K562 (cell line): ENCODE measurements around the gene SOX8. TPM values are rescaled to one million over a fixed set of nuclear protein-coding genes. Genes with fewer than 3 reads are reported as not detected.

ENCODE experiments used
- ATAC-seq: fragments of 200-7000 bp; cut with Tn5 transposase; 3 replicates; pipeline ENCODE4 v1.9.1; 2020; ENCODE audit warnings: moderate library complexity
- BruUV-seq: library from RNA; stranded (reverse); fragments of 400-500 nt; replicated peaks from 2 replicates; lab custom pipeline; 2021; lab: Mats Ljungman, UMichigan
- CTCF ChIA-PET: fragments of 300-600 bp; formaldehyde crosslinking; extraction: SDS; loops from one replicate; lab custom pipeline; 2021; ENCODE audit warnings: low intra/inter-chr PET ratio; lab: Yijun Ruan, JAX
- POLR2A ChIA-PET: fragments of 300-600, 350-650 bp; sonication (Branson Sonifier 250); formaldehyde crosslinking; extraction: SDS; loops from one replicate; lab custom pipeline; 2021; ENCODE audit warnings: antibody characterized with exemption, inconsistent platforms; lab: Yijun Ruan, JAX
- DNase-seq, 4 experiments: peaks; one replicate each; pipeline versions ENCODE4 v3.0.0 to v3.0.0-alpha.2; 2011 to 2018; ENCODE audit warnings: low spot score in 3 of 4, mixed read lengths in 3 of 4; ENCODE audit errors: extremely low read depth in 1 of 4
- FAIRE-seq: peaks from 2 replicates; lab custom pipeline; 2011; peaks lifted over from hg19 to GRCh38; lab: Jason Lieb, UNC
- H2AFZ ChIP-seq: 2 replicates; pipeline ENCODE4 v1.6.0; 2011; ENCODE audit warnings: low read depth, low read length, control low read depth, inconsistent platforms
- H3K27ac ChIP-seq: fragments of 200-600 bp; 3 replicates; pipeline ENCODE4 v1.8.0; 2011; ENCODE audit warnings: low read depth, mild to moderate bottlenecking, control low read depth, inconsistent platforms, low read length, moderate library complexity, mixed read lengths; ENCODE audit errors: extremely low read depth
- H3K27me3 ChIP-seq, 2 experiments: fragments of 300-600 bp in 1 of 2; 2 replicates in 1 of 2; 3 replicates in 1 of 2; pipeline versions ENCODE4 v1.6.0 to v1.8.0; 2011; ENCODE audit warnings: inconsistent platforms in 2 of 2, low read length in 2 of 2, mild to moderate bottlenecking in 1 of 2, mixed read lengths in 1 of 2, moderate library complexity in 1 of 2; ENCODE audit not compliant: control insufficient read depth in 2 of 2, insufficient read depth in 2 of 2
- H3K36me3 ChIP-seq: fragments of 300-600 bp; 3 replicates; pipeline ENCODE4 v1.8.0; 2011; ENCODE audit warnings: mild to moderate bottlenecking, low read length, inconsistent platforms; ENCODE audit not compliant: control insufficient read depth, insufficient read depth
- H3K4me1 ChIP-seq, 2 experiments: fragments of 200-600 bp in 1 of 2; replicated peaks in 1 of 2; 2 replicates in 1 of 2; 3 replicates in 1 of 2; pipeline versions ENCODE4 v1.5.1 to v1.8.0; 2011; ENCODE audit warnings: inconsistent platforms in 2 of 2, low read length in 2 of 2, mild to moderate bottlenecking in 1 of 2, mixed read lengths in 1 of 2, moderate library complexity in 1 of 2; ENCODE audit not compliant: control insufficient read depth in 2 of 2, insufficient read depth in 2 of 2
- H3K4me2 ChIP-seq: 2 replicates; pipeline ENCODE4 v1.6.1; 2011; ENCODE audit warnings: low read length, control low read depth, inconsistent platforms, mixed read lengths; ENCODE audit not compliant: insufficient read depth
- H3K4me3 ChIP-seq: fragments of 200-600 bp; sonication (generic), shearing (Covaris generic); 2 replicates; pipeline ENCODE4 v1.5.1; 2016; ENCODE audit warnings: control low read depth, inconsistent platforms
- H3K79me2 ChIP-seq: fragments of 200-600 bp; 3 replicates; pipeline ENCODE4 v1.8.0; 2011; ENCODE audit warnings: low read length, inconsistent platforms; ENCODE audit not compliant: control insufficient read depth, insufficient read depth
- H3K9ac ChIP-seq, 2 experiments: 2 replicates each; pipeline versions ENCODE4 v1.6.0 to v1.6.1; 2011; ENCODE audit warnings: low read depth in 2 of 2, low read length in 2 of 2, control low read depth in 1 of 2, inconsistent platforms in 1 of 2, mild to moderate bottlenecking in 1 of 2, mixed read lengths in 1 of 2; ENCODE audit not compliant: insufficient read depth in 1 of 2
- H3K9me1 ChIP-seq: one replicate; pipeline ENCODE4 v1.6.0; 2011; ENCODE audit warnings: inconsistent platforms, mild to moderate bottlenecking, low read length, moderate library complexity; ENCODE audit not compliant: control insufficient read depth, insufficient read depth
- H3K9me3 ChIP-seq: replicated peaks from 2 replicates; pipeline ENCODE4 v1.5.1; 2011; ENCODE audit warnings: low read depth, low read length, inconsistent platforms; ENCODE audit not compliant: control insufficient read depth, insufficient read depth
- H4K20me1 ChIP-seq: replicated peaks from 2 replicates; pipeline ENCODE4 v1.6.1; 2011; ENCODE audit warnings: low read length, inconsistent platforms, mixed read lengths; ENCODE audit not compliant: control insufficient read depth, insufficient read depth
- HMBOX1 ChIP-seq: sonication (generic); IDR thresholded peaks from 2 replicates; pipeline ENCODE4 v1.6.1; 2016
- IRF9 ChIP-seq: fragments of 450-650 bp; IDR thresholded peaks from 2 replicates; pipeline ENCODE4 v1.6.1; 2016; ENCODE audit warnings: missing biosample characterization, missing genetic modification characterization
- KLF16 ChIP-seq: IDR thresholded peaks from 2 replicates; pipeline ENCODE4 v1.6.1; 2016; ENCODE audit warnings: antibody characterized with exemption
- MXI1 ChIP-seq: IDR thresholded peaks from 2 replicates; pipeline ENCODE4 v1.6.1; 2011; ENCODE audit warnings: low read depth, mild to moderate bottlenecking, improper control_type of control experiment, low read length
- SAFB2 ChIP-seq: fragments of 200-400 bp; formaldehyde crosslinking; IDR thresholded peaks from 2 replicates; pipeline ENCODE4 v1.6.1; 2018; ENCODE audit warnings: borderline replicate concordance, low read length, low read depth, moderate library complexity; ENCODE audit not compliant: severe bottlenecking
- SMAD2 ChIP-seq: fragments of 150-350 bp; IDR thresholded peaks from 2 replicates; pipeline ENCODE4 v1.6.1; 2014; ENCODE audit warnings: low read depth, mild to moderate bottlenecking, low read length
- ZBTB5 ChIP-seq: fragments of 450-650 bp; IDR thresholded peaks from 2 replicates; pipeline ENCODE4 v1.6.1; 2017; ENCODE audit warnings: antibody characterized with exemption
- ZFP36 ChIP-seq: fragments of 150-350 bp; IDR thresholded peaks from 2 replicates; pipeline ENCODE4 v1.6.1; 2018; ENCODE audit warnings: low read length, low read depth; ENCODE audit not compliant: partially characterized antibody
- WGBS: fragments of 100-300 bp; shearing (Covaris generic); methylation state at CpG from one replicate; pipeline ENCODE4 v1.1.6; 2016; ENCODE audit warnings: low coverage, mixed read lengths; ENCODE audit not compliant: insufficient coverage; ENCODE audit errors: missing lambda C conversion rate; 5-methylcytosine and 5-hydroxymethylcytosine counted together
- in situ Hi-C: fragments of 300-500 bp; cut with MboI; formaldehyde crosslinking; loops from 4 replicates; pipeline ENCODE4 v1.15.0; 2018; ENCODE audit warnings: inconsistent platforms, mixed read lengths
- intact Hi-C: fragments of 100-400 bp; cut with micrococcal nuclease; formaldehyde crosslinking; loops from 2 replicates; pipeline ENCODE4 v1.14.2; 2022
- polyA plus RNA-seq, 8 experiments: library from polyadenylated mRNA; depleted of rRNA in 4 of 8; stranded (reverse) in 5 of 8; unstranded in 3 of 8; fragments of >200 nt; fragmentation: Nextera tagmentation in 2 of 8; fragmentation: Illumina TruSeq in 1 of 8; extraction: Ambion mirVana in 2 of 8; extraction: Trizol in 1 of 8; gene quantifications; 2 replicates each; pipeline versions ENCODE4 v1.2.1 to v1.2.3, GENCODE V29; 2011 to 2014; ENCODE audit warnings: inconsistent platforms in 1 of 8, missing spikeins in 1 of 8
- total RNA-seq, 7 experiments: library from RNA; depleted of rRNA in 6 of 7; stranded (reverse); fragments of >200 nt in 6 of 7; fragmentation: Illumina TruSeq in 2 of 7; extraction: Trizol in 2 of 7; gene quantifications; 2 replicates each; pipeline versions ENCODE4 v1.2.1 to v1.2.3, GENCODE V29; 2011 to 2021; ENCODE audit warnings: low replicate concordance in 1 of 7
- TF ChIP-seq, protein P1 (sequence below), 2 experiments: fragments of 450-650 bp in 1 of 2; sonication (generic) in 1 of 2; formaldehyde crosslinking in 1 of 2; IDR thresholded peaks in 1 of 2; conservative IDR thresholded peaks in 1 of 2; 2 replicates each; pipeline versions ENCODE4 v1.6.1 to v1.8.1; 2016 to 2023; ENCODE audit warnings: mild to moderate bottlenecking in 2 of 2, moderate library complexity in 2 of 2, inconsistent platforms in 1 of 2, missing genetic modification reagents in 1 of 2
- TF ChIP-seq, protein P2 (sequence below), 2 experiments: IDR thresholded peaks in 1 of 2; conservative IDR thresholded peaks in 1 of 2; 2 replicates each; pipeline ENCODE4 v1.6.1; 2016; ENCODE audit warnings: low read depth in 2 of 2, mild to moderate bottlenecking in 1 of 2, missing compliant biosample characterization in 1 of 2, missing genetic modification characterization in 1 of 2, moderate library complexity in 1 of 2

The SOX8 gene
- total and polyA plus RNA-seq, 9 of the 15 experiments (the other 6 are each of a cell fraction or from before 2014, with no cell fraction given): 0.07 to 0.15 (median 0.15) TPM; not detected in 6

GRCh38 chr16:1009358-1010150 is 28.0 kb downstream of the SOX8 start:
- intact Hi-C loops: no loop called here
- POLR2A ChIA-PET: no interaction called here
- TF ChIP-seq KLF16 (no peak), IRF9 (tag) (no peak), SMAD2 (no peak), HMBOX1 (no peak), ZBTB5 (no peak), SAFB2 (no peak), ZFP36 (no peak), MXI1 (no peak)
- TF ChIP-seq, protein P1, sequence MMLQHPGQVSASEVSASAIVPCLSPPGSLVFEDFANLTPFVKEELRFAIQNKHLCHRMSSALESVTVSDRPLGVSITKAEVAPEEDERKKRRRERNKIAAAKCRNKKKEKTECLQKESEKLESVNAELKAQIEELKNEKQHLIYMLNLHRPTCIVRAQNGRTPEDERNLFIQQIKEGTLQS (IDR thresholded peaks at IDR 0.05): no peak
- TF ChIP-seq, protein P1 (CRISPR knock-in tag; conservative IDR thresholded peaks at IDR 0.05): no peak
- TF ChIP-seq, protein P2, sequence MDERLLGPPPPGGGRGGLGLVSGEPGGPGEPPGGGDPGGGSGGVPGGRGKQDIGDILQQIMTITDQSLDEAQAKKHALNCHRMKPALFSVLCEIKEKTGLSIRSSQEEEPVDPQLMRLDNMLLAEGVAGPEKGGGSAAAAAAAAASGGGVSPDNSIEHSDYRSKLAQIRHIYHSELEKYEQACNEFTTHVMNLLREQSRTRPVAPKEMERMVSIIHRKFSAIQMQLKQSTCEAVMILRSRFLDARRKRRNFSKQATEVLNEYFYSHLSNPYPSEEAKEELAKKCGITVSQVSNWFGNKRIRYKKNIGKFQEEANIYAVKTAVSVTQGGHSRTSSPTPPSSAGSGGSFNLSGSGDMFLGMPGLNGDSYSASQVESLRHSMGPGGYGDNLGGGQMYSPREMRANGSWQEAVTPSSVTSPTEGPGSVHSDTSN (CRISPR knock-in tag; IDR thresholded peaks at IDR 0.05; ENCODE audit: low read depth): no peak
- TF ChIP-seq, protein P2 (tag; conservative IDR thresholded peaks at IDR 0.05; ENCODE audit: low read depth): no peak
- TF ChIP-seq, all 486 proteins: peak for 0
- CTCF ChIA-PET: no interaction called here
- DNase-seq: no peak
- H3K9me3 ChIP-seq: no peaks in the 10 kb centered on the region
- BruUV-seq: no TSS peak
- H3K36me3 ChIP-seq: no peaks in the 10 kb centered on the region
- H3K79me2 ChIP-seq: no peaks in the 10 kb centered on the region
- in situ Hi-C loops: no loop called here
- no peaks in the 10 kb centered on the region for H3K9me1 ChIP-seq
- no peak overlapping the region for H2AFZ ChIP-seq
- no peak for ATAC-seq
- peaks cover 19% of the 10 kb centered on the region for H4K20me1 ChIP-seq
- FAIRE-seq: no peak
- peaks cover 0 to 15% of the 10 kb centered on the region in 2 experiments; a peak in 1 of 5 replicates for H3K4me1 ChIP-seq
- H3K4me3 ChIP-seq: no peak overlapping the region
- no peak overlapping the region for H3K27ac ChIP-seq
- no peak overlapping the region for H3K9ac ChIP-seq
- no peak overlapping the region for H3K4me2 ChIP-seq
- H3K27me3 ChIP-seq: peaks cover 23 to 82% of the 10 kb centered on the region in 2 experiments; a peak in 4 of 5 replicates
- under 1% methylated on average over 22 of the region's 30 CpGs for WGBS
